Stimulated activated CD4-positive, alpha-beta T cell treated with anti-CD3 and anti-CD28 coated beads, Interleukin-15, amount 100 ng/mL, for 1 hour (primary cell): Measurements from ENCODE around the gene MYOZ2.
"Not testable (repeated sequence)": the region's sequence is repeated elsewhere in the genome, so short reads cannot be mapped to it uniquely, and the experiment has no call there.

ENCODE experiments used
- DNase-seq, 2 donors: peaks; one replicate each; pipeline ENCODE4 v3.0.0-alpha.2; 2020; ENCODE audit warnings: low read depth in 1 of 2, low spot score in 1 of 2

MYOZ2 gene

DNA sequence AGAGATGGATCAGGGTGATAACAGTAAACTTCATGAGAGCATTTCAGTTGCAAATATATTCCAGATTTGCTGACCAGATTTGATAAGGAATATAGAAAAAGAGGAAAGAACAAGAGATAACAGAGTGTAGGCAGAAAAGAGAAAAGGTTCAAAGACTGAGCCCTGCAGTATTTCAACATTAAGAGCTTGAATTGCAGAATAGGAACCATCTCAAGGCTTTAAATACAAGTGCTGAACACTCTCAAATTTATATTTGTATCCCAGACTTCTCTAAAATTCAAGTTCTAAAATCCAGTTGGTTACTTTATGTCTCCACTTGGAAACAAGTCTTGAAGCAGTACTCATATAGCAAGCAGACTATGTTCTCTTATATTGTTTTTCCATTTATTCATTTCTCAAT is 9.7 kb upstream of the MYOZ2 start:
- DNase-seq: no peak

DNA sequence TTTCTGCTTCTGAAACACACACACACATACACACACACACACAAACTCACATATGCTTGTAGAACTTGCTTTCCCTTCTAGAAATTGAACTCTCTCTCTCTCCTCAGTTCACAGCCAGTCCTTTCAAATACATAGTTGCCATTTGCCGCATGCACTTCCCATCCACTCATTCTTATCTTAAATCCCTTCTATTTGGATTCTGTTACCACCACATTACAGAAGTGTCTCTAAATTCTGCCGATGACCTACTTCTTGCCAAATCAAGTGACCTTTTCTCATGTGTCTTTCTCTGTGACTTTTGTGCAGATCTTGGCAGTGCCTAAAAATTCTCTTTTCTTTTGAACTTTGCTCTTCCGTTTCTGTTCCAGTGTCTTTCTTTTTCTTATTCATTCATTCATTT is 7.5 kb upstream of the MYOZ2 start:
- no peak for DNase-seq

DNA sequence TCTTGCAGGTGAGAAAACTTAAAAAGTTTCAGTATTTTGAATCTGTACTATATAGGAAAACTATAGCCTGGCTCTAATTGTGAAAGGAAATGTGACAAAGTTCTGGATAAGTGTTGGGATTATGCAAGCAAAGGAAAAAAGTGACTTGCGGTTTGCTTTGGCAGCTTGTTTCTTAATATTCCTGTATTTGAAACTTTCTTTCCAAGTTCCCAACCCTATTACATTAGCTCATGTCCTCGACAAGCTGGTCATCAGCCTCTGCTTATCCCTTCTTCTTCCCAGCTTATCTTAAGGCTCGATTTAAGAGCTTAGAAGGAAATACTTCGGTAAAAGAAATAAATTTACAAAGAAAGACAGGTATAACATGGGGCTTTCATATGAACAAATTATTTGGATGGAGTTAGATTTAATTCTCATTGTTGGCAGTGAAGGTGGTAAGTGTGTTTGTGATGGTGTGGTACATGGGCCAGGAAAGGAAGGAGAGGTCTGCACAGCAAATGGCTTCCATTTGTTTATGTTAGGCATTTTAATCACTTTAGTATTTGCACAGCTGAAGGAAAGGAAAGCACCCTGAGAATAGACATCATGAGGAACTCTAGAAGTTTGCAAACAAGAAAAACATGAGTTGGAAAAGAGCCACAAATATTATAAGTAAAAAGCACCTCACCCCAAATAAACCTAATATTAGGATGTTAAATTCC is 5.1 kb upstream of the MYOZ2 start:
- no peak for DNase-seq

- DNase-seq: no peak
Observed at GRCh38 chr4:119131164-119131563, 4.5 kb upstream of the MYOZ2 start.

GRCh38 chr4:119132306-119132705 is 3.3 kb upstream of the MYOZ2 start:
- DNase-seq: no peak

GRCh38 chr4:119136546-119136945 is 914 bp downstream of the MYOZ2 start:
- no peak for DNase-seq

DNA sequence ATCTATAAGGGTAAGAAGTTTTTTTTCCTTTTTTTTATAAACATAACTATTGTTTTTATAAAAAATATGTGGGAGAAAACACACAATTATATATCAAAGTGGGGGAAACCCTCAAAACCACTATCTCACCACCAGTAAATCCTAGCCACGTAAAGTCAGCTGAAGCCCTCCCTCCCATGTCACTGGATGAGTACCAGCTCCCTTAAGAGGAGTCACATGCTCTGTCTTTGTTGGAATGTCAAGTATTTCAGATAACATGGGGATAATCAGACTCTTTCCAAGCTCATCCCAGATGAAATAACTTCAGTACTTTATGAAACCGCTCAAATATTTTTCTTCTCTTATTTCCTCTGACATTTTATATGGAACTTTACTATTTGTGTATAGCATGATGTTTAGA is 2.4 kb downstream of the MYOZ2 start:
- DNase-seq: no peak

DNA sequence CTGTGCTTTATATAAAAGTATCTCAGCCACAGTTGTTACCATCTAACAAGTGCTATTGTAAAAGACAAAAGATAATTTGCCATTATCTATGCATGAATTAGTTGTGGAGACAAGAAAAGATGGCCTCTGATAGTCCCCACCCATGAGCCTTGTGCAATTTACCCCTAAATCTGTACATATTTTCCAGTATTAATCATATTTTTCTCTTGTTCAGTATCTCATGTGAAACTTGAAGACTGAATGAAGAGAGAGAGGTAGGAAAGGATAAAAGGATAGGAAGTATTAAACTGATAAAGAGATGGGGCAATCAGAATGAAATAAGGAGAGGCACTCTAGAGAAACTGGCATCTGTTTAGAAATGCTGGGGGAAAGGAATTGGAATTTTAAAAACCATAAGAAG is 3.7 kb downstream of the MYOZ2 start:
- no peak for DNase-seq

DNA sequence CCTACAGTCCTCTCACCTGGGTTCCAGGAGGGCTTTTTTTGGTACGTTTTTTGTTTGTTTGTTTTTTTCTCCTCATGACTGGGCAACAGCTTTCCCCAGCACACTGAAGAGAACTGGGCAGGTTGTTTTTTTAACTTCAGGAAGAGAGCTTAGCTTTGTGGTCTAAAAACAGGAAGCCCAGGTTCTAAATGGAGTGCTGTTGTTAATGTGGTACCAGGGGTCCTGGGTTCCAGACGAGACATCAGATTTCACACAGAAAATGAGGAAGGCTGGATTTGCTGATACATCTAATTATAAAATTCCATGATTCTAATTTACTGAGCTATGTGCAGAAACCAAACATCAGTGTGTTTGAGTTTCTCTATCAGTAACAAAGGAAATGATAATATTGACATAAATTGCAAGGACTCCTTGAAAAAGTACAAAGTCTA is 4.2 kb downstream of the MYOZ2 start:
- DNase-seq: no peak

- not testable (repeated sequence) for DNase-seq
Observed at GRCh38 chr4:119141283-119141682, 5.7 kb downstream of the MYOZ2 start.

DNA sequence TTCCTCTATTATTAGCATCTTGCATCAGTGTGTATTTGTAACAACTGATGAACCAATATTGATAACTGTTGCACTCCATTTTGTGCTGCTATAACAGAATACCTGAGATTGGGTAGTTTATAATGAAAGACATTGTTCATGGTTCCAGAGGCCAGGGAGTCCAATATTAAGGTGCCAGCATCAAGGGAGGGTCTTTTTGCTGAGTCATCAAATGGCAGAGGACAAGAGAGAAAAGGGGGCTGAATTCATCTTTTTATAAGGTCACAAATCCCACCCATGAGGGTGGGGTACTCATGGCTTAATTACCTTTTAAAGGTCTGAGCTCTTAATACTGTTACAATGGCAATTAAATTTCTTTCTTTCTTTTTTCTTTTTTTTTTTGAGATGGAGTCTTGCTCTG is 7.2 kb downstream of the MYOZ2 start:
- no peak for DNase-seq

DNA sequence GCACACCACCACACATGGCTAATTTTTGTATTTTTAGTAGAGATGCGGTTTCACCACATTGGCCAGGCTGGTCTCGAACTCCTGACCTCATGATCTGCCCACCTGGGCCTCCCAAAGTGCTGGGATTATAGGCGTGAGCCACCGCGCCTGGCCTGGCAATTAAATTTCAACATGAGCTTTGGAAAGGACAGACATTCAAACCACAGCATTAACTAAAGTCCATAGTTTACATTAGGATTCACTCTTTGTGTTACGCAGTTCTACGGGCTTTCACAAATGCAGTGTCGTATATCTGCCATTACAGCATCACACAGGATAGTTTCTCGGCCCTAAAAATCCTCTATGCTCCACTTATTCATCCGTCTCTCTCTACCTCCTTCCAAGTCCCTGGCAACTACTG is 7.7 kb downstream of the MYOZ2 start:
- DNase-seq: not testable (repeated sequence)

DNA sequence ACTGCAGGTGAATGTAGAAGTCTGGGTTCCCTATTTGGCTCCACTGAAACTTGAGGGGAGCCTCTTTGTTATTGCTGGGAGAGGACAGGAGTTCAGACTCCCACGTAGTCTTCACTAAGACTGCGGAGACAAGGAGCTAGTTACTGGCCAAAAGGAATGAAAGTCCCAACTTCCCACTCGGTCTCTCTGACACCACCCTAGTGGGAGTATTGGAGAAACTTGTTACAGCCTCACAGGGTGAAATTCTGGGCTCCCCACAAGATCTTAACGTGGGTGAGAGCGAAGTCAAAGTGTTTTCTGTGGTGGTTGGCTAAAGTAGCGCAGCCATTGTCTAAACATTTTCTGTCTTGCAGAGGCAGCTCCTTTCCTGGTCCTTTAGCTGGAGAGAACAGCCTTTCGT is 13.5 kb downstream of the MYOZ2 start:
- DNase-seq: no peak

GRCh38 chr4:119151161-119151560 is 15.5 kb downstream of the MYOZ2 start:
- DNase-seq: no peak

DNA sequence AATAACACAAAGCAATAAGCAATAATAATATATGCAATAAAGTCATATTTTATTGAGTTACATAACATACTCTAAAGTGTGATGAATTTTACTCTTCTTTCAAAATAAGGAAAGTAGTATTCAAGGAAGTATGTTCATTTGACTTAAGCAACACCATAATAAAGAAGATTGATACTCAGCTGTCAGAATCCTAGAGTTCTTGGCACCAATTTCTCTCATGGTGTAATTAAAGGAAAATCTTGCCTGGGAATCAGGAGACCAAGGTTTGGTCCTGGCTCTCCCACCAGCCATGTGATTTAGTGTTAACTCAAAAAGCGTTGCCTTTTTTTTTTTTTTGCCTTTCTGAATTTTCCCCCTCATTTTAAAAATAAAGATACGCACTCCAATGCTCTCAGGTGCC is 17.1 kb downstream of the MYOZ2 start:
- no peak for DNase-seq

DNA sequence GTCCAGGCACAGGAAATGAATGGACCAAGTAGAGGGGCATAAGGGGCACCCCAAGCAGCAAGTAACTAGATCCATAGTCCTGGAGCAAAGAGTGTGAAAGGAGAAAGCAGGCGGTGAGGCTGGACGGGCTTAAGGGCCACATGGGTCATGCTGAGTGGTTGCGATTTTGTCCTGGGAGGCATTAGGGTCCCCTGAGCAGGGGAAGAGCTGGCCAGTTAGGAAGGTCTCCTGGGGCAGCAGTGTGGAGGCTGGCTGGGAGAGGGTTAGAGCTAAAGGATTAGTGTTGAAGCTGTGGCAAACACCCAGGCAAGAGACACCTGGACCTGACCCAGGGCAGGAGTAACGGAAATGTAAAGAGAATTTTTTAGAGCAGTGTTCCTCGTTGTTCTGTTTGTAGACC is 26.5 kb downstream of the MYOZ2 start:
- no peak for DNase-seq

DNA sequence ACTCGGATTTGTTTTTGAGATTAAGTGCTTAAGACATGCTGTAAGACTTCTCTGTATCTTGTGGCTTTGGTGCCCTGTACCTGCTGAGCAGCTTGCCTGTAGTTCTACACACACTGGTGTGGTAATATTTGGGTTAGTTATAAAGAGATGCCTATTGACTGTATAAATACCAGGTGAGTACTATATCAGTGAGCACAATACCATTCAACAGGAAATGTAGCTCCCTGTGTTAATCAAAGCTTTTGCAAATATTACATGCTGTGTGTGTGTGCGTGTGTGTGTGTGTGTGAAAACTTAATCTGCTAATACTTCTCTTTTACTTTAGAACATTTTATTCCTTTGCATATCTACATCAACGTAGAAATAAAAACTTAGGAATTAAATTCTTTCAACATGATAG is 30.1 kb downstream of the MYOZ2 start:
- DNase-seq: no peak

GRCh38 chr4:119170195-119170594 is 34.6 kb downstream of the MYOZ2 start:
- no peak for DNase-seq

- DNase-seq: no peak
Observed at GRCh38 chr4:119172223-119172622, 36.6 kb downstream of the MYOZ2 start.

DNA sequence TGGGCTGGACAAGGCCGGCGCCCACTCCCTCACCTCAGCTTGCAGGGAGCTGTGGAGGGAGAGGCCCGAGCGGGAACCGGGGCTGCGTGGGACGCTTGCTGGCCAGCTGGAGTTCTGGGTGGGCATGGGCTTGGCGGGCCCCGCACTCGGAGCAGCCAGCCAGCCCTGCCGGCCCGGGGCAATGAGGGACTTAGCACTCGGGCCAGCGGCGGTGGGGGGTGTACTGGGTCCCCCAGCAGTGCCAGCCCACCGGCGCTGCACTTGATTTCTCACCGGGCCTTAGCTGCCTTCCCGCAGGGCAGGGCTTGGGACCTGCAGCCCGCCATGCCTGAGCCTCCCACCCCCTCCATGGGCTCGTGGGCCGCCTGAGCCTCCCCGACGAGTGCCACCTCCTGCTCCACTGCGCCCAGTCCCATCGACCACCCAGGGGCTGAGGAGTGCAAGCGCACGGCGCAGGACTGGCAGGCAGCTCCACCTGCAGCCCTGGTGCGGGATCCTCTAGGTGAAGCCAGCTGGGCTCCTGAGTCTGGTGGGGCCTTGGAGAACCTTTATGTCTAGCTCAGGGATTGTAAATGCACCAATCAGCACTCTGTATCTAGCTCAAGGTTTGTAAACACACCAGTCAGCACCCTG is 38.2 kb downstream of the MYOZ2 start:
- DNase-seq: not testable (repeated sequence)

DNA sequence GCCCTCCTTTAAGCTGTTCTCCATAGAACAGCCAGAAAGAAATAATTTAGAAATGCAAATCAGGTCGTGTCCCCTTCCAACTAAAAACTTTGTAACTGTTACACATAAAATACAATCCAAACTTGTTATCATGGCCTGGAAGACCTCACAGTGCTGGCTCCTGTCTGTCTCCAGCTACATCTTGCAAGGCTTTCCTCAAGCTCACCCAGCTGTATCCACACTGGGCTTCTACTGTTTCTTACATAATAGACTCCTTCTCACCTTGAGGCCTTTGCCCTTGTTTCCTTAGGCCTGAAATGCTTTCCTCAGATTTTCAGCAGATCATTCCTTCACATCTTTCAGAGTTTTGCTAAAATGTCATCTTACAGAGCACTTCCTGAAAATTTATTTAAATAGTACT is 43.4 kb downstream of the MYOZ2 start:
- DNase-seq: no peak

- DNase-seq: no peak
Observed at GRCh38 chr4:119184128-119184527, 48.5 kb downstream of the MYOZ2 start.

- DNase-seq: no peak
Observed at GRCh38 chr4:119189638-119190037, 54.0 kb downstream of the MYOZ2 start.
